ENCODE measurements around the gene PGC.

The PGC gene

GRCh38 chr6:41697861-41698781, 49.1 kb downstream of the PGC start:
- DNase-seq (ENCODE audit: low spot score), result no peak

- DNase-seq (ENCODE audit: low spot score), result no peak
These were observed 50.4 kb downstream of the PGC start for GRCh38 chr6:41696788-41697187.

- no peak for DNase-seq (ENCODE audit: low spot score)
These were observed 51.4 kb downstream of the PGC start for GRCh38 chr6:41695825-41696224.

GRCh38 chr6:41694815-41695526, 52.2 kb downstream of the PGC start:
- no peak for DNase-seq (ENCODE audit: low spot score)

GRCh38 chr6:41693281-41694240, 53.6 kb downstream of the PGC start:
- no peak for DNase-seq (ENCODE audit: low spot score)

GRCh38 chr6:41692730-41693129, 54.5 kb downstream of the PGC start:
- DNase-seq (ENCODE audit: low spot score), result no peak

GRCh38 chr6:41692080-41692675, 55.0 kb downstream of the PGC start:
- DNase-seq (ENCODE audit: low spot score), result no peak

GRCh38 chr6:41691426-41692079, 55.6 kb downstream of the PGC start:
- DNase-seq (ENCODE audit: low spot score), result no peak

GRCh38 chr6:41690541-41691330, 56.5 kb downstream of the PGC start:
- no peak for DNase-seq (ENCODE audit: low spot score)

- no peak for DNase-seq (ENCODE audit: low spot score)
These were observed 57.8 kb downstream of the PGC start for GRCh38 chr6:41689171-41690008.

GRCh38 chr6:41688256-41688965, 58.8 kb downstream of the PGC start:
- DNase-seq (ENCODE audit: low spot score), result peak; percentile 24

GRCh38 chr6:41687501-41688175, 59.6 kb downstream of the PGC start:
- DNase-seq (ENCODE audit: low spot score), result peak; percentile 73
